Stimulated activated CD8-positive, alpha-beta memory T cell treated with anti-CD3 and anti-CD28 coated beads, Interleukin-4, amount 100 ng/mL, for 24 hours (primary cell): ENCODE results near the gene ADGRB3.
"Not testable (repeated sequence)": the region's sequence is repeated elsewhere in the genome, so short reads cannot be mapped to it uniquely, and the experiment has no call there.

Source experiments
- DNase-seq: peaks from one replicate; pipeline ENCODE4 v3.0.0-alpha.2; 2020; ENCODE audit warnings: low read depth

Gene ADGRB3

GRCh38 chr6:68740828-68741500 is 105.9 kb downstream of the ADGRB3 start:
- no peak for DNase-seq

- no peak for DNase-seq
These were observed 106.7 kb downstream of the ADGRB3 start for GRCh38 chr6:68741501-68742386.

GRCh38 chr6:68743099-68743498 is 108.0 kb downstream of the ADGRB3 start:
- no peak for DNase-seq

- DNase-seq: not testable (repeated sequence)
These were observed 109.3 kb downstream of the ADGRB3 start for GRCh38 chr6:68744376-68744775.

DNA sequence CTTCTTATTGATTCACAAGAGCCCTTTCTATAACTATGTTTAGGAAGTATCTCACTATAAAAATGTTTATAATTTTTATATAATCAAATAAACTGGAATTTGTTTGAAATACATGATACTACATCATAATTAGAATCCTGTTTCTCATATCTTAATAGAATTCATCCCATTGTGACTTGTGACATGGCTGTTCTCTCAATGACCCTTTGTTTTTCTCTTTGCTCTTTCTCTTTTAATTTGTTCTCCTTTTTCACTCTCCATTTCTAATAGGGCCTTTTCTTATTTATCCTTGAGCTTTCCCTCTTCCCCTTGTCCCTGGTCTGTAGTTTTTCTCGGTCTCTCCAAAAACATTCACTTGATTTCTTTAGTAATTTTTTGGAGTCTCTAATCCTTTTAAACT is 111.3 kb downstream of the ADGRB3 start:
- DNase-seq: no peak

GRCh38 chr6:68747110-68747790 is 112.2 kb downstream of the ADGRB3 start:
- DNase-seq: no peak

DNA sequence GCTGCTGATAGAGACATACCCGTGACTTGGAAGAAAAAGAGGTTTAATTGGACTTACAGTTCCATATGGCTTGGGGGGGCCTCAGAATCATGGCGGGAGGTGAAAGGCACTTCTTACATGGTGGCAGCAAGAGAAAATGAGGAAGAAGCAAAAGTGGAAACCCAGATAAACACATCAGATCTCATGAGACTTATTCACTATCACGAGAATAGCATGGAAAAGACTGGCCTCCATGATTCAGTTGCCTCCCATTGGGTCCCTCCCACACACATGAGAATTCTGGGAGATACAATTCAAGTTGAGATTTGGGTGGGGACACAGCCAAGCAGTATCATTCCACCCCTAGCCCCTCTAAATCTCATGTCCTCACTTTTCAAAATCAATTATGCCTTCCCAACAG is 112.8 kb downstream of the ADGRB3 start:
- not testable (repeated sequence) for DNase-seq

GRCh38 chr6:68754681-68755213 is 119.7 kb downstream of the ADGRB3 start:
- DNase-seq: no peak

DNA sequence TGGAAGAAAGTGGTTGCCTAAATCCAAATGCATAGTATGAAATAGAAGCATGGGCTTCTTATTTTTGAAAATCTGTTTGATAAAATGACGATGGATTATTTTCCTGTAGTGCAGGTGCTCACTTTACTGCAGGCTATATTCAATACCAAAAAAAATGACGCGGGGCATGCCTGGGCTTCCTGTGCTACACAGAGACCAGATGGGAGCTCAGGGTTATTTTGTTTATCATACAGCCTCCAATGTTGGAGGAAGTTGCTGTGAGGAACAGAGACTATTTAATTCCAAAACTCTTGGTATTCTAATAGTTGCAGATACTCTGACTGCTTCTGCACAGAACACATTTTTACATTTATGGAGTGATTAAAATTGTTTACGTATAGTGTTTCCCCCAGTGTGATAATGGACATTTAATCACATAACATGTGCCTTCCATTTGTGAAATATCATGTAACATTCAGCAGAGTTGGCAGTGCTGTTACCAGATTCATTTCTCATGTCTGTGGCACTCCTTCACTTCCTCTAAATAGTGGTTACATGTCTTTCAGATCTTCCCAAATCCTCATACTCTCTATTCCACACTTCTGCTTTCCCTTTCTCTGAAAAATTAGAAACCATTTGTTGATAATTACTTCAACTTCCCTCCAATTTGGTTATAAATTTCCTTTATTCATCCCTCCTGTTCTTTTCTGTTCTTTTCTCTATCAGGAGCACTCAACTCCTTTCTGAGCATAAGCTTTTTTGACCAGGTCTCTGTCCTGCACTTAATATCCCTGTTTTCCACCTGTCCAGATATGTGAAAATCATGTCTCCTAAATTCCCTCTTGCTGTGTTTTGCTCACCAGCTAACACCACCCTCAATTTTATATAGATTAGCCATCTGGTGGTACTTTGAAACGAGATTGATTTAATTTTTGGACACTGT is 121.6 kb downstream of the ADGRB3 start:
- DNase-seq: no peak

DNA sequence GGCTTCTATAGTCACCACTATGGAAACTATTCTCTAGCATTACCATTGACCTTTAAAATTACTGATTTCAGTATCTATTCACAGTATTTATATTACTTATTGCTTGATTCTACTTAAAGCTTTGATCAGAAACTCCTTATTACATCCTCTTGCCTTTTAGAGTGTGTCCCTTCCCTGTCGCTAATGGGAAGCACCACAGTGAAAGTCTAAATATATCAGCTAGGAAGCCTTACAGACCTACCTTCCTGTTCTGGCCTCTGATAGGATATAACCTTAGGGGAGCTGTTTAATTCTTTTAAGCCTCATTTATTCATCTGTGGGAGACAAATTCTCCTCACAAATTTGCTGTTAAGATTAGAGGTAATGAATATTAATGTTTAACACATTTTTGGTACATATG is 122.7 kb downstream of the ADGRB3 start:
- no peak for DNase-seq

GRCh38 chr6:68758559-68758958 is 123.5 kb downstream of the ADGRB3 start:
- DNase-seq: no peak

GRCh38 chr6:68760485-68760884 is 125.4 kb downstream of the ADGRB3 start:
- DNase-seq: no peak

DNA sequence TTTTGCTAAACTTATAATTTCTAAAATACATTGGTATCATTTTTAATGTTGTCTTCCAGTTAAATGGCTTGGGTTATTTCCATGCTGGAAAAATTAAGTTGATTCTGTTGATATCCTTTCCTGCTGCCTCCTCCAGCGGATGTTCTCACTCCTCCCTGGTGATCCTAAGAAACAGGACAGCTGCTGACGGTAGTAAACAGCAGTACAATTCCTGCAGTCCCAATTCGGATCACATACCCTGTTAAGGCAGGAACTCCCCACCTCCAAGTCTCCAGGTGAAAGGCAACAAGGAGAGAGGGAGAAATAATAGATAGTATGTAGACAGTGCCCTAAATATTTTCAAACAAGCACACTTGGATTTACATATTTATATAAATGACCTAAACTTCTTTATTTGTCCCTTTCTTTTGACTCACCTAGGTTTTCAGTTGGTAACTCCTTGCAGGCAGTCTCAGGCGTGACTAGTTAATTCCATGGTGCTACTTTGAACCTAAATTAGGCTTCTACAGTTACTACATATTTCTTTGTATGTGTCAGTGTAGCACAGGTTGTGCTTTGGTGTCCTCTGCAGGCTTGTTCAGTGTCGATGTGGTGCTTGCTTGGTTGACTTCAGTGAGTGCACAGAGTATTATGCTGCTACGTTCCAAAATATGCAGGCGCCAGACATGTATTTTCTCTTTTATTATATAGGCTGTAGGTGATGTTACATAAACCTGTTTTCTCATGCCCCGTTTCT is 126.0 kb downstream of the ADGRB3 start:
- DNase-seq: no peak

DNA sequence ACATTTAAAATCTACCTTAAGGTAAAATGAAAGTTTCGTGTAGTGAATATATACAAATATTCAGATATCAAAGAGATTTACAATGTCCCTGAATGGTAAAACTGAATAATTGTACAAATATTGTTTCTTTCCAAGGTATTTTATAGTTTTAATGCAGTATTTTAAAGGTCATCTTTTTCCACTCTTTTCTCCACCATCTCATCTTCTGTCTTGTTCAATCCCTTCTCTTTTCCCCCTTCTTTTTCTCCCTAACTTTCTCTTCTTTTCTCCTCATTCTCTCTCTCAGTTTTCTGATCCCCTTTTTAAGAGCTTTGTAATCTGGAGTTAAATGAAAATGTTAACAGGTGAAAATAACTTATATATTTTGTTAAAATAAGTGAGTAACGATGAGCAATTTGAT is 126.9 kb downstream of the ADGRB3 start:
- DNase-seq: no peak

DNA sequence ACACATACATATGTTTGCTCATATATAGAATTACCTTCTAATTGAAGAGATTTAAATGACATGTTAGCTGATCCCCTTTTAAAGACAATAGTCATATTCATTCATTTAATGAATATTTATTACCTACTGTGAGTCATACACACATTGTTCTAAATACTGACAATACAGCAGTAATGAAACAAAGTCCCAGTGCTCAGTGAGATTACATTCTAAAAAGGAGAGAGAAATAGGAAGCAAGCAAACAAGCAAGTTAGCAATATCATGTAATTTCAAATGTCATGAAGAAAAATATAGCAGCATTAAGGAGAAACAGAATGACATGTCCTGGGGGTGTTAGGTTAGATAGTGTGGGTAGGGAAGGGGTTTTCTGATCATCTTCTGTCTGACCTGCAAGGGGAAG is 136.3 kb downstream of the ADGRB3 start:
- no peak for DNase-seq

DNA sequence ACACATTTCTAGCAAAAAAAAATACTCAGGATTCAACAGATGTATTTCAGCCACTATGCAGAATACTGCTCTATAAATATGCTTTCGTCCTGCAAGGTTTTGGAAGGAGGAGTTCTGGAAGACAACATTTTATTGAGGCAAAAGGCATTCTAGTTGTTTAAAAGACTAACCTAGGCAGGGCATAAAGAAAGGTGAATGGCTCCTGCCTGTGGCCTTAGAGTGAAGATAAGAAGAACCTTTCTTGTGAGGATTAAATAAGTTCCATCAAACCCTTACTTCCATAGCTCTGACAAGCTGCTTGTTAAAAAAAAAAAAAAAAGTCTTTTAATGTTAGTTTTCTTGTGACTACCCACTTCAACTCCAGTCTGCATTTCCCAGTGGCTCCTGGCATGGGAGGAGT is 139.8 kb downstream of the ADGRB3 start:
- no peak for DNase-seq

DNA sequence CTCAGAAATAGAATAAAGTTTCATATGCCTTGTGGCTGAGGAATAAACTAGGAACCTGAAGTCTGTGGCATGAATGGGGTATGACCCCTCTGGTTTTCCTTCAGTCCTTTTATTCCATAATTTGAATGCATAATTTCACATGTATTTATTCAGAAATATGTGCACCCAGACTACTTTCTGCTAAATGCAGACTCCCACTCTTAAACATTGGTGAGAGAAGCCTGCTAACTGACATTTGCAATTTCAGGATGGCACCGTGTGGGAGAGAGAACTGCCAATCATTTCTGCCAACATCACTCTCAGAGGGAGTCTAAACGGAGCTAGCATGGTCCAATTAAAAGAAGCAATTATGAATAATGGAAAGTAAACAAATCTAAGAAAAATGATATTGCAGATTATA is 141.3 kb downstream of the ADGRB3 start:
- DNase-seq: no peak

DNA sequence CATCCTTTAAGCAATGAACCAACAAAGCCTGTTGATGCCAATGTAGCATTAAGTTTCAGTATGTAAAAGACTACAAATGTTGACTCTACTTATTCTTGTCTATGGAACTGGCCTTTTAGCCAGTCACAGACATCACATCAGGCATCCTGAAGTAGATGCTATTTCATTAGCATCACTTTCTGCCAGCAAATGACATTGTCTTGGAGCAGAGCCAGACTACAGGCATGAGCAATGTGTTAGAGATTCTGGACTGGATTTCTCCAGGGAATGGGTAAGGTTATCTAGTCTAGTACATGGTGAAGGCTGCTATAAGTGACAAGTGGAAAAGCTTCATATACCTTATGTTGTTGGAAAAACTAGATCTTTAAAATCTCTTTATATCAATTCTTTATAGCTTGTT is 142.9 kb downstream of the ADGRB3 start:
- no peak for DNase-seq

DNA sequence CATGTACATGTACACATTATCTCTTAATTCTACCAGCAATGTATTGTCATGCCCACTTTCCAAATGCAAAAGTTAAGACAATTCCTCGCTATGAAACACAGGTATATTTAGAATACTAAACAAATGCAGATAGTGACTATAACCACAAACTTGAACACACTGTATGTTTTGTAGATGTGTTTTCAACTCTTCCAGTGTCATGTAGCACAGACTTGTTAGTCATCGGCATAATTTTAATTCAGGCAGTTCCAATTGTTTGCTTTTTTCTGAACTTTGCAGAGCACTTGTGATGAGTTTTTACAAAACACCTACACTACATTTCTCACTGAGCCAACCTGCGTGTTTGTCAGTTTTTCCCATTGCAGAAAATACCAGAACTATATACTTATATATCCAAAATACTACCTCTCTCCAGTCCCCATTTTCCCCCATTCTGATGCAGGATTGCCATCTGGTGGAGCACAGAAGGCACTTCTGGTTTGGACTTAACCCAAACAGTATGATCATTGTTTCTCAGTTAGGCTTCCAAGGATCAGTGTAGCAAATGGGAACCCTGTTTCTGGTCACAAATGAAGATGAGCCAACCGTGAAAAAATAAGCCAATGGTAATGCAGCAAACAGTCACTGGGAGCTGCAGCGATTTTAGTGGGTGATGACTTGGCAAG is 143.4 kb downstream of the ADGRB3 start:
- DNase-seq: no peak

- no peak for DNase-seq
These were observed 144.3 kb downstream of the ADGRB3 start for GRCh38 chr6:68779366-68779765.
